Left kidney (tissue), 2 donors: Measurements from ENCODE around the gene MC3R. TPM values are rescaled to one million over a fixed set of nuclear protein-coding genes. Genes with fewer than 3 reads are reported as not detected.

Source experiments
- DNase-seq: peaks from one replicate; pipeline ENCODE4 v3.0.0-alpha.2; 2013
- polyA plus RNA-seq: library from polyadenylated mRNA; unstranded; fragments of 120-200 nt; gene quantifications from one replicate; pipeline ENCODE4 v1.2.1, GENCODE V29; 2013; ENCODE audit not compliant: insufficient read length

The MC3R gene
- polyA plus RNA-seq, 1 donor: not detected

DNA sequence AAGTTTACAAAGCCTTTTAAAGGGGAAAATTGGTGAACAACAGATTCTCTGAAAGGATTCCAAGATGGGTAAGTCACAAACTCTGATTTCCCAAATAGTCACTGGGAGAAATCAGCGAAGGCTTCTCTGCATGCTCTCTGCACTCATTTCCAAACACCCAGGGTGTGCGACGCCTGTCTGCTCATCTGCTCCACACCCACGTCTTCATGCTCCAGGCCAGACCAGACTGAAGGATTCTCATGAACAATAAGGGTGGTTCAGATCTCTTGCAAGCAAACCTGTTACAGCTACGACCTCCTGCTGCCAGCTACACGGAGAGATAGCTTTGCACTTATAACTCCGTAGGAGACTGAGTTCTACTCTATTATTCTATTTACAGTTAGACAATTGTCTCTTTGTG lies 1.4 kb downstream of the MC3R start:
- DNase-seq: no peak

GRCh38 chr20:56257604-56258003 lies 9.1 kb downstream of the MC3R start:
- DNase-seq: no peak

GRCh38 chr20:56259948-56260347 lies 11.4 kb downstream of the MC3R start:
- DNase-seq: no peak

GRCh38 chr20:56268536-56268935 lies 20.0 kb downstream of the MC3R start:
- no peak for DNase-seq

- DNase-seq: no peak
Observed at GRCh38 chr20:56271974-56272373, 23.4 kb downstream of the MC3R start.

DNA sequence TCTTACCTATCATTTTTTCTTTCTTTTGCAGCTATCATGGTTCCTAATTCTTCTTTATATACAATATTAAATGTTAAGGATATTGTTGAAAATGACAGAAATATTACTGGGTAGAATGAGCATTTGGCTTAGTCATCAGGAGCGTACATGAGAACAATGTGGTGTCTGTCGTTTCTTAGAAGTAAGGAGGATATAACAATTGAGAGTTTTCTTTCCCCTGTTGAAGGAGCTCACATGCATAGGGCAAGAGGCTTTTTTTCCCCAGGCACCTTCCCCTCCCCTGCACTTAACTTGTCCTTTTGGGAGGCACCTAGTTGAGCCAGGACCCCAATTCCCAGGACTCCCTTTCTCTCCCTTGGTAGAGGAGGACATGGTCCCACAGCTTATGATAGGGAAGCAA lies 25.0 kb downstream of the MC3R start:
- DNase-seq: no peak

- DNase-seq: no peak
Observed at GRCh38 chr20:56274156-56274555, 25.6 kb downstream of the MC3R start.

DNA sequence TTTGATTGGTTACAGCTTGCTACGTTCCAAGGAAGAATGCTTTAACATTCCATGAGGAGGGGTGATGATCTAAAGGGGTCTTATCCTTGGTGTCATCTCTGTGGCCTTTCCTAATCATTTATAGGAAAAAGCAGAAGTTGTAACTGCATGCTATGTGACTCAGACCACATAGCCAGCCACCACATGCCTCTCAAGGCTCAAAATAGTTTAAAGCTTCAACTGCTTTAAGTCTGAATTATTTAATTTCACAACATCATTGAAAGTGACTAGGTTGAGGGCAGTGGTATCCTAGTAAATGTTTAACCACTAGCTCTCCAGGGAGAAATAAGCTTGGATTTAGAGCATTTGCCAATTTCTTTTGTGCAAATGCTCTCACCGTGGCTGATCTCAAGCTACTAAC lies 29.7 kb downstream of the MC3R start:
- no peak for DNase-seq

DNA sequence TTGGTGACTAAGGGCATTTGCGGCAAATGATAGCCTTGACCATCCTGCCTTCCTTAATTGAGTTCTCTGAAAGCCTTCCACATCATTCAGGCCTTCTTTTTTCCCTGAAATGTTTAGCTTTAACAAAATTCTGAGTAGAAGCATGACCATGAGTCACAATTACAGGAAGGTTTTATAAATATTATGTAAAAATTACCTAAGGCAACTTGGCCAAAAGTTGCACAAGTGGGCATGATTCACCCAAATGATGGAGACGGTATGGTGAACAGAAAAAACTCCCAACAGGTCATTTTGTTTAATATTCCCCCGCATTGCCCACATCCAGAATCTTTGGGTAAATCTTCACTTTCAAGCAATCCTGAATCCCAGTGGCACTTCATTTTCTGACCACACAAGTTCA lies 37.0 kb downstream of the MC3R start:
- no peak for DNase-seq

GRCh38 chr20:56289652-56290051 lies 41.1 kb downstream of the MC3R start:
- DNase-seq: no peak

- no peak for DNase-seq
Observed at GRCh38 chr20:56299362-56299761, 50.8 kb downstream of the MC3R start.

Other genes with a start within 250 kb of the MC3R start
- 1.2 TPM for gene CBLN4, start 243.2 kb upstream of the MC3R start, polyA plus RNA-seq
- gene FAM210B, start 110.2 kb downstream of the MC3R start, polyA plus RNA-seq: 40.7 TPM
- gene AURKA, start 143.5 kb downstream of the MC3R start, polyA plus RNA-seq: 22.2 TPM
- gene CSTF1, start 143.9 kb downstream of the MC3R start, polyA plus RNA-seq: 45.4 TPM
- gene CASS4, start 163.5 kb downstream of the MC3R start, polyA plus RNA-seq: 3.6 TPM
- gene RTF2, start 219.9 kb downstream of the MC3R start, polyA plus RNA-seq: 128 TPM